HL-60 (cell line): ENCODE results near the gene ENPP3.

Experiments
- DNase-seq, 2 experiments: peaks; one replicate each; pipeline ENCODE4 v3.0.0-alpha.2; 2010 to 2020; ENCODE audit warnings: low read depth in 1 of 2, low spot score in 1 of 2
- H3K27ac ChIP-seq: fragments of 250-450 bp; sonication (Bioruptor Pico); replicated peaks from 2 replicates; pipeline ENCODE4 v1.5.1; 2020; ENCODE audit warnings: mild to moderate bottlenecking, moderate library complexity
- H3K27me3 ChIP-seq: fragments of 250-450 bp; sonication (Bioruptor Pico); 2 replicates; pipeline ENCODE4 v1.5.1; 2021; ENCODE audit warnings: mild to moderate bottlenecking, moderate library complexity; ENCODE audit not compliant: insufficient read depth, poor library complexity, severe bottlenecking
- H3K4me3 ChIP-seq: replicated peaks from 2 replicates; pipeline ENCODE4 v1.5.1; 2011; ENCODE audit warnings: mild to moderate bottlenecking, control low read depth, low read length; ENCODE audit not compliant: insufficient read depth
- CTCF ChIP-seq: IDR thresholded peaks from one replicate; pipeline ENCODE4 v1.5.1; 2011; ENCODE audit warnings: low read length, control low read depth, inconsistent platforms; ENCODE audit not compliant: insufficient read depth
- GABPA ChIP-seq: IDR thresholded peaks from 2 replicates; pipeline ENCODE4 v1.6.1; 2012; ENCODE audit warnings: low read depth
- POLR2AphosphoS5 ChIP-seq: IDR thresholded peaks from 2 replicates; pipeline ENCODE4 v1.6.1; 2012; ENCODE audit warnings: low read depth
- REST ChIP-seq: IDR thresholded peaks from 2 replicates; pipeline ENCODE4 v1.6.1; 2012; ENCODE audit warnings: low read depth; ENCODE audit not compliant: insufficient replicate concordance
- SPI1 ChIP-seq: IDR thresholded peaks from 2 replicates; pipeline ENCODE4 v1.6.1; 2012; ENCODE audit warnings: low read depth, mild to moderate bottlenecking, borderline replicate concordance

The ENPP3 gene

GRCh38 chr6:131736811-131737210, 99.7 kb downstream of the ENPP3 start:
- H3K27ac ChIP-seq: no peak overlapping the region
- no peak overlapping the region for H3K4me3 ChIP-seq
- H3K27me3 ChIP-seq: no peaks in the 10 kb centered on the region
- no peak for DNase-seq
- TF ChIP-seq CTCF: no peak

- no peak for DNase-seq
- TF ChIP-seq REST (no peak), GABPA (no peak), CTCF (no peak), SPI1 (no peak), POLR2AphosphoS5 (no peak)
- Histone ChIP-seq H3K27me3 (no peaks in the 10 kb centered on the region), H3K27ac (no peak overlapping the region), H3K4me3 (no peak overlapping the region)
These were observed 102.0 kb downstream of the ENPP3 start for GRCh38 chr6:131739136-131739535.

GRCh38 chr6:131740161-131740560, 103.1 kb downstream of the ENPP3 start:
- DNase-seq: no peak
- no peak overlapping the region for H3K27ac ChIP-seq
- TF ChIP-seq CTCF: no peak
- no peaks in the 10 kb centered on the region for H3K27me3 ChIP-seq
- H3K4me3 ChIP-seq: no peak overlapping the region

GRCh38 chr6:131741688-131742393, 104.7 kb downstream of the ENPP3 start:
- no peak for DNase-seq
- TF ChIP-seq CTCF (no peak), POLR2AphosphoS5 (no peak), GABPA (no peak), REST (no peak), SPI1 (no peak)
- H3K27ac ChIP-seq: no peak overlapping the region
- H3K27me3 ChIP-seq: no peaks in the 10 kb centered on the region
- no peak overlapping the region for H3K4me3 ChIP-seq
